ENCODE results near the gene SOWAHC. TPM values are rescaled to one million over a fixed set of nuclear protein-coding genes. Genes with fewer than 3 reads are reported as not detected.

Gene SOWAHC
- total RNA-seq, 2 donors from 2014 or later = 11.1 to 14.9 TPM

GRCh38 chr2:109629867-109630266 is 15.7 kb downstream of the SOWAHC start:
- H3K27me3 Mint-ChIP-seq (ENCODE audit: insufficient read depth) = no peaks in the 10 kb centered on the region
- H3K36me3 Mint-ChIP-seq (ENCODE audit: low read depth) = no peaks in the 10 kb centered on the region
- Histone ChIP-seq H3K27ac (ENCODE audit: low read depth, low read length) (no peak overlapping the region), H3K9ac (ENCODE audit: extremely low read depth, low read length, poor library complexity, severe bottlenecking) (no peak overlapping the region), H3K4me1 (ENCODE audit: control insufficient read depth, insufficient read depth, low read length) (no peaks in the 10 kb centered on the region), H3K36me3 (ENCODE audit: control insufficient read depth, insufficient read depth, low read length) (no peaks in the 10 kb centered on the region), H3K27me3 (ENCODE audit: control insufficient read depth, insufficient read depth, low read length, poor library complexity, severe bottlenecking) (no peaks in the 10 kb centered on the region), H3K4me3 (ENCODE audit: low read length) (no peak overlapping the region), H3K9me3 (ENCODE audit: control insufficient read depth, low read length) (no peaks in the 10 kb centered on the region)
- 88% methylated on average over 2 of the region's 3 CpGs; no CpG with 5 or more reads in 1 of the 2 experiments for WGBS, 2 experiments (ENCODE audit: insufficient coverage in 1 of 2, insufficient read length in 1 of 2)
- no peak for DNase-seq
- TF ChIP-seq, protein P1, sequence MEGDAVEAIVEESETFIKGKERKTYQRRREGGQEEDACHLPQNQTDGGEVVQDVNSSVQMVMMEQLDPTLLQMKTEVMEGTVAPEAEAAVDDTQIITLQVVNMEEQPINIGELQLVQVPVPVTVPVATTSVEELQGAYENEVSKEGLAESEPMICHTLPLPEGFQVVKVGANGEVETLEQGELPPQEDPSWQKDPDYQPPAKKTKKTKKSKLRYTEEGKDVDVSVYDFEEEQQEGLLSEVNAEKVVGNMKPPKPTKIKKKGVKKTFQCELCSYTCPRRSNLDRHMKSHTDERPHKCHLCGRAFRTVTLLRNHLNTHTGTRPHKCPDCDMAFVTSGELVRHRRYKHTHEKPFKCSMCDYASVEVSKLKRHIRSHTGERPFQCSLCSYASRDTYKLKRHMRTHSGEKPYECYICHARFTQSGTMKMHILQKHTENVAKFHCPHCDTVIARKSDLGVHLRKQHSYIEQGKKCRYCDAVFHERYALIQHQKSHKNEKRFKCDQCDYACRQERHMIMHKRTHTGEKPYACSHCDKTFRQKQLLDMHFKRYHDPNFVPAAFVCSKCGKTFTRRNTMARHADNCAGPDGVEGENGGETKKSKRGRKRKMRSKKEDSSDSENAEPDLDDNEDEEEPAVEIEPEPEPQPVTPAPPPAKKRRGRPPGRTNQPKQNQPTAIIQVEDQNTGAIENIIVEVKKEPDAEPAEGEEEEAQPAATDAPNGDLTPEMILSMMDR (conservative IDR thresholded peaks at IDR 0.05) = no peak
- no peak overlapping the region for H3K4me3 Mint-ChIP-seq
- no peaks in the 10 kb centered on the region for H3K9me3 Mint-ChIP-seq
- H3K27ac Mint-ChIP-seq = no peak overlapping the region
- H3K4me1 Mint-ChIP-seq = no peaks in the 10 kb centered on the region

DNA sequence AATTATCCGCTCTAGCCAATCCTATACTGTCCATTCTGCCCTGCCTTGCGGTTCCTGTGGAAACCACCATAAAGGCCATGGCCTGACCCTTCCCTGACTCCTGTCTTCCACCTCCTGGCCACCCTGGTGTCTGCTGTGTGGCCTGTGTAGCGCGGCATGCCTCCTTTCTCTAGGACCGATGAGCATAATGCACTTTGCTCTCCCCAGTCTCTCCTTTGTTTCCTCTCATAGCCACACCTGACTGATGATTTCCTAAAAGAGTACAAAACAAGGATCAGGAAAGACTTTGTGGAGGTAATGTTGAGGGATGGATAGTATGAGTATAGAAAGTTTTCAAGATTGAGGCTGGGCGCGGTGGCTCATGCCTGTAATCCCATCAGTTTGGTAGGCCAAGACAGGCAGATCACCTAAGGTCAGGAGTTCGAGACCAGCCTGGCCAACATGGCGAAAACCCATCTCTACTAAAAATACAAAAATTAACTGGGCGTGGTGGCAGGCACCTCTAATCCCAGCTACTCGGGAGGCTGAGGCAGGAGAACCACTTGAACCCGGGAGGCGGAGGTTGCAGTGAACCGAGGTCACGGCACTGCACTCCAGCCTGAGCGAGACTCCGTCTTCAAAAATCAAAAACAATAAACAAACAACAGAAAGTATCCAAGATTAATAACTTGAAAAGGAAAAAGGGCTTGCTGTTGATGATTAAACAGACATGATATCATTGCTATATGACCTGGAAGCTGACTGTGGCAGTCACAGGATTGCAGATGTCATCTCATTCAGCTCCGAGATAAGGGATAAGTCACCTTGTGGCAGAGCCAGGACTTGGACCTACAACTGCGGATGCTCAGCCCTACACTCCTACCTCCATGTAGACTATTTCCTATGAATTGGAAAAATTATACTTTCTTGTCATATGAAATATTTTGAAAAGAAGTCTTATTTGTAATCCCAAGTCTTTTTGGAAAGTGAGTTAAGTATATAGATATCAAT is 16.6 kb downstream of the SOWAHC start:
- Histone ChIP-seq H3K9ac (ENCODE audit: extremely low read depth, low read length, poor library complexity, severe bottlenecking) (no peak overlapping the region), H3K27ac (ENCODE audit: low read depth, low read length) (no peak overlapping the region), H3K36me3 (ENCODE audit: control insufficient read depth, insufficient read depth, low read length) (no peaks in the 10 kb centered on the region), H3K27me3 (ENCODE audit: control insufficient read depth, insufficient read depth, low read length, poor library complexity, severe bottlenecking) (no peaks in the 10 kb centered on the region), H3K4me1 (ENCODE audit: control insufficient read depth, insufficient read depth, low read length) (no peaks in the 10 kb centered on the region), H3K9me3 (ENCODE audit: control insufficient read depth, low read length) (no peaks in the 10 kb centered on the region), H3K4me3 (ENCODE audit: low read length) (no peak overlapping the region)
- Mint-ChIP-seq H3K4me1 (no peaks in the 10 kb centered on the region), H3K9me3 (no peaks in the 10 kb centered on the region), H3K27ac (no peak overlapping the region), H3K36me3 (ENCODE audit: low read depth) (no peaks in the 10 kb centered on the region), H3K27me3 (ENCODE audit: insufficient read depth) (no peaks in the 10 kb centered on the region), H3K4me3 (no peak overlapping the region)
- no peak for DNase-seq
- TF ChIP-seq, protein P1 (conservative IDR thresholded peaks at IDR 0.05) = no peak
- 92 to 93% methylated on average over 11 to 19 of the region's 19 CpGs for WGBS, 2 experiments (ENCODE audit: insufficient coverage in 1 of 2, insufficient read length in 1 of 2)

GRCh38 chr2:109631741-109632140 is 17.6 kb downstream of the SOWAHC start:
- H3K4me3 Mint-ChIP-seq = no peak overlapping the region

More at GRCh38 chr2:109631741-109632140, 17.6 kb downstream of the SOWAHC start:
- no peak overlapping the region for H3K4me3 ChIP-seq (ENCODE audit: low read length)
- H3K36me3 ChIP-seq (ENCODE audit: control insufficient read depth, insufficient read depth, low read length) = no peaks in the 10 kb centered on the region
- no peak overlapping the region for H3K27ac ChIP-seq (ENCODE audit: low read depth, low read length)
- H3K9ac ChIP-seq (ENCODE audit: extremely low read depth, low read length, poor library complexity, severe bottlenecking) = no peak overlapping the region
- TF ChIP-seq, protein P1 (conservative IDR thresholded peaks at IDR 0.05) = no peak
- no peaks in the 10 kb centered on the region for H3K9me3 ChIP-seq (ENCODE audit: control insufficient read depth, low read length)
- Mint-ChIP-seq H3K36me3 (ENCODE audit: low read depth) (no peaks in the 10 kb centered on the region), H3K4me1 (no peaks in the 10 kb centered on the region), H3K27me3 (ENCODE audit: insufficient read depth) (no peaks in the 10 kb centered on the region), H3K9me3 (no peaks in the 10 kb centered on the region), H3K27ac (no peak overlapping the region)
- no peak for DNase-seq
- no peaks in the 10 kb centered on the region for H3K27me3 ChIP-seq (ENCODE audit: control insufficient read depth, insufficient read depth, low read length, poor library complexity, severe bottlenecking)
- H3K4me1 ChIP-seq (ENCODE audit: control insufficient read depth, insufficient read depth, low read length) = no peaks in the 10 kb centered on the region
- 44 to 77% methylated on average over 1 to 3 of the region's 3 CpGs for WGBS, 2 experiments (ENCODE audit: insufficient coverage in 1 of 2, insufficient read length in 1 of 2)

Measured in endodermal cell (in vitro differentiated cells).